ENCODE results near the gene ST14. TPM values are rescaled to one million over a fixed set of nuclear protein-coding genes. Genes with fewer than 3 reads are reported as not detected.

Gene ST14
- total and polyA plus RNA-seq, 2 donors (not counting 1 experiment from before 2014, with no cell fraction given), result 36.2 to 52.2 TPM

DNA sequence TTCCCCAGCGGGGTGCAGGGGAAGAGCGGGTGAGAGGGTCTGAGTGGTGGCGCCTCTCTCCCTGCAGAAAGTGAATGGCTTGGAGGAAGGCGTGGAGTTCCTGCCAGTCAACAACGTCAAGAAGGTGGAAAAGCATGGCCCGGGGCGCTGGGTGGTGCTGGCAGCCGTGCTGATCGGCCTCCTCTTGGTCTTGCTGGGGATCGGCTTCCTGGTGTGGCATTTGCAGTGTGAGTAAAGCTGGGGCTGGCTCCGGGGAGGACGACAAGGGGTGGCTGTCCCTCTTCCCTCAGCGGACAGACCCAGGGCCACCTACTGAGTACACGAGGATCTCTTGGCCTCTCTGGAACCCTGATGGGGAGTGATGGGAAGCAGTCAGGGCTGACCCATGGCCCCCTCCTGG, 28.5 kb downstream of the ST14 start:
- no peaks in the 10 kb centered on the region for H4K20me1 ChIP-seq (ENCODE audit: control insufficient read depth, insufficient read depth, low read length, poor library complexity, severe bottlenecking)
- Mint-ChIP-seq H3K27me3 (no peaks in the 10 kb centered on the region), H3K9me3 (ENCODE audit: insufficient read depth) (no peaks in the 10 kb centered on the region), H3K4me3 (no peak overlapping the region), H3K27ac (no peak overlapping the region), H3K4me1 (peaks cover 8% of the 10 kb centered on the region)
- WGBS (ENCODE audit: insufficient coverage), result 96% methylated on average over 12 of the region's 14 CpGs
- no peak overlapping the region for H3K9ac ChIP-seq (ENCODE audit: low read length)
- H3K4me2 ChIP-seq (replicated peaks; ENCODE audit: low read depth, low read length, poor library complexity, severe bottlenecking), result no peak overlapping the region
- POLR2A ChIA-PET, result interaction anchor here (0.6 kb wide), 1 partner anchor 30 kb away, joined by 3 read pairs; no protein-coding TSS in a partner anchor
- peaks cover 0 to 3% (median 0%) of the 10 kb centered on the region in 3 donors for H3K9me3 ChIP-seq (ENCODE audit: control extremely low read depth in 1 of 3, control insufficient read depth in 2 of 3, insufficient read depth in 1 of 3, low read length in 2 of 3)
- TF ChIP-seq EZH2 (IDR thresholded peaks at IDR 0.05; ENCODE audit: borderline replicate concordance, insufficient read depth, low read depth, low read length, poor library complexity, severe bottlenecking), result no peak
- TF ChIP-seq, protein P1, sequence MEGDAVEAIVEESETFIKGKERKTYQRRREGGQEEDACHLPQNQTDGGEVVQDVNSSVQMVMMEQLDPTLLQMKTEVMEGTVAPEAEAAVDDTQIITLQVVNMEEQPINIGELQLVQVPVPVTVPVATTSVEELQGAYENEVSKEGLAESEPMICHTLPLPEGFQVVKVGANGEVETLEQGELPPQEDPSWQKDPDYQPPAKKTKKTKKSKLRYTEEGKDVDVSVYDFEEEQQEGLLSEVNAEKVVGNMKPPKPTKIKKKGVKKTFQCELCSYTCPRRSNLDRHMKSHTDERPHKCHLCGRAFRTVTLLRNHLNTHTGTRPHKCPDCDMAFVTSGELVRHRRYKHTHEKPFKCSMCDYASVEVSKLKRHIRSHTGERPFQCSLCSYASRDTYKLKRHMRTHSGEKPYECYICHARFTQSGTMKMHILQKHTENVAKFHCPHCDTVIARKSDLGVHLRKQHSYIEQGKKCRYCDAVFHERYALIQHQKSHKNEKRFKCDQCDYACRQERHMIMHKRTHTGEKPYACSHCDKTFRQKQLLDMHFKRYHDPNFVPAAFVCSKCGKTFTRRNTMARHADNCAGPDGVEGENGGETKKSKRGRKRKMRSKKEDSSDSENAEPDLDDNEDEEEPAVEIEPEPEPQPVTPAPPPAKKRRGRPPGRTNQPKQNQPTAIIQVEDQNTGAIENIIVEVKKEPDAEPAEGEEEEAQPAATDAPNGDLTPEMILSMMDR (IDR thresholded peaks at IDR 0.05), result no peak
- DNase-seq (no peak), ATAC-seq (ENCODE audit: low read depth) (no peak)
- H3K36me3 ChIP-seq (replicated peaks in 1 of 2; ENCODE audit: control extremely low read depth in 1 of 2, control insufficient read depth in 1 of 2, extremely low read depth in 1 of 2, insufficient read depth in 2 of 2, low read length in 1 of 2), result peaks cover 0 to 31% of the 10 kb centered on the region in 2 experiments
- no peaks in the 10 kb centered on the region for H3K27me3 ChIP-seq (replicated peaks in 1 of 4; ENCODE audit: control extremely low read depth in 1 of 4, control insufficient read depth in 3 of 4, insufficient read depth in 4 of 4, low read length in 3 of 4)
- H3K79me2 ChIP-seq (ENCODE audit: control insufficient read depth, insufficient read depth, low read length), result no peaks in the 10 kb centered on the region
- H3K27ac ChIP-seq (ENCODE audit: low read length in 2 of 2), result no peak overlapping the region
- H3K4me1 ChIP-seq (ENCODE audit: control insufficient read depth in 2 of 2, insufficient read depth in 2 of 2, low read length in 2 of 2), result peaks cover 0 to 2% of the 10 kb centered on the region in 2 donors
- H3K4me3 ChIP-seq (ENCODE audit: control extremely low read depth in 1 of 5, extremely low read depth in 1 of 5, insufficient read depth in 1 of 5, low read depth in 2 of 5, low read length in 4 of 5), result no peak overlapping the region
- H2AFZ ChIP-seq (ENCODE audit: insufficient read depth, low read depth, low read length, poor library complexity, severe bottlenecking), result no peak overlapping the region
- CTCF ChIA-PET, result no interaction called here
- intact Hi-C loops (cut with micrococcal nuclease), result no loop called here

DNA sequence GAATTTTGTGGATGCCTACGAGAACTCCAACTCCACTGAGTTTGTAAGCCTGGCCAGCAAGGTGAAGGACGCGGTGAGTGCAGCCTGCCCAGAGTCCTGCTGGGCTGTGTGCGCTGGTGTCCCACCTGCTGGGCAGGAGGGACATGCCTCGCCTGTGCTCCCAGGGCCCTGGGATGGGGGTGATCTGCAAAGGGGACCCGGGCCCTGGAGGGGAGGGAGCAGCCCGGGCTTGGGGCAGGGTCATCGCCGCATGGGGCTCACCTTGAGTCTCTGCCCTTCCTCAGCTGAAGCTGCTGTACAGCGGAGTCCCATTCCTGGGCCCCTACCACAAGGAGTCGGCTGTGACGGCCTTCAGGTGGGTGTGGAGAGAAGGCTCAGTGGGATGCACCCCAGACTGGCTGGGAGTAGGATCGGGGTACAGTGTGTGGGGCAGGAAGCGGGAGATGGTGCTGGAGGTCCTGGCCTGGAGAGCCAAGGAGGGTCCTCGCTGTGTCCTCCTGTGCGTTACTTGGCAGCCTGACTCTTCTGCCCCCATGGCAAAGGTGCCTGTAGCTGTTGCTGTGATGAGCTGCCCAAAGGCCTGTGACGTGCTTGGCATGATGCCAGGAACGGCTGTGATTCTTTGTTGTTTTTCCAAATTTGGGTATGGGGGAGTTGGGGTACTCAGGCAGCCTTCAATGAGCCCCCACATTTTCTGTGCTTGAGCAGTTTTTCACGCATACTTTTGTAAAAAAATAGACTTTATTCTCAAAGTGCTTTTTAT, 29.2 kb downstream of the ST14 start:
- H3K4me1 Mint-ChIP-seq, result peaks cover 4% of the 10 kb centered on the region
- Histone ChIP-seq H3K27ac (ENCODE audit: low read length in 2 of 2) (no peak overlapping the region), H3K27me3 (replicated peaks in 1 of 4; ENCODE audit: control extremely low read depth in 1 of 4, control insufficient read depth in 3 of 4, insufficient read depth in 4 of 4, low read length in 3 of 4) (no peaks in the 10 kb centered on the region), H3K9me3 (ENCODE audit: control extremely low read depth in 1 of 3, control insufficient read depth in 2 of 3, insufficient read depth in 1 of 3, low read length in 2 of 3) (peaks cover 0 to 3% (median 0%) of the 10 kb centered on the region in 3 donors), H4K20me1 (ENCODE audit: control insufficient read depth, insufficient read depth, low read length, poor library complexity, severe bottlenecking) (no peaks in the 10 kb centered on the region), H3K4me2 (replicated peaks; ENCODE audit: low read depth, low read length, poor library complexity, severe bottlenecking) (no peak overlapping the region), H3K36me3 (replicated peaks in 1 of 2; ENCODE audit: control extremely low read depth in 1 of 2, control insufficient read depth in 1 of 2, extremely low read depth in 1 of 2, insufficient read depth in 2 of 2, low read length in 1 of 2) (peaks cover 0 to 33% of the 10 kb centered on the region in 2 experiments), H2AFZ (ENCODE audit: insufficient read depth, low read depth, low read length, poor library complexity, severe bottlenecking) (no peak overlapping the region), H3K4me3 (ENCODE audit: control extremely low read depth in 1 of 5, extremely low read depth in 1 of 5, insufficient read depth in 1 of 5, low read depth in 2 of 5, low read length in 4 of 5) (no peak overlapping the region), H3K79me2 (ENCODE audit: control insufficient read depth, insufficient read depth, low read length) (no peaks in the 10 kb centered on the region), H3K4me1 (ENCODE audit: control insufficient read depth in 2 of 2, insufficient read depth in 2 of 2, low read length in 2 of 2) (no peaks in the 10 kb centered on the region), H3K9ac (ENCODE audit: low read length) (no peak overlapping the region)
- intact Hi-C loops (cut with micrococcal nuclease), result no loop called here
- ChIA-PET CTCF (no interaction called here), POLR2A (interaction anchor here (0.6 kb wide), 1 partner anchor 31 kb away, joined by 3 read pairs; no protein-coding TSS in a partner anchor)
- H3K27me3 Mint-ChIP-seq, result no peaks in the 10 kb centered on the region
- H3K4me3 Mint-ChIP-seq, result no peak overlapping the region
- ATAC-seq (ENCODE audit: low read depth) (no peak), DNase-seq (no peak)
- no peaks in the 10 kb centered on the region for H3K9me3 Mint-ChIP-seq (ENCODE audit: insufficient read depth)
- no peak overlapping the region for H3K27ac Mint-ChIP-seq
- TF ChIP-seq, protein P1 (IDR thresholded peaks at IDR 0.05), result no peak
- TF ChIP-seq EZH2 (IDR thresholded peaks at IDR 0.05; ENCODE audit: borderline replicate concordance, insufficient read depth, low read depth, low read length, poor library complexity, severe bottlenecking), result no peak
- 88% methylated on average over 18 of the region's 19 CpGs for whole genome bisulfite sequencing (ENCODE audit: insufficient coverage)
